HepG2 (cell line): ENCODE data around the gene KDM8. TPM values are rescaled to one million over a fixed set of nuclear protein-coding genes. Genes with fewer than 3 reads are reported as not detected.

ENCODE experiments used
- ATF2 ChIP-seq: sonication (generic); formaldehyde crosslinking; IDR thresholded peaks from 2 replicates; pipeline ENCODE4 v1.4.0; 2020; ENCODE audit warnings: missing genetic modification reagents
- DPF2 ChIP-seq: sonication (generic); formaldehyde crosslinking; IDR thresholded peaks from 2 replicates; pipeline ENCODE4 v1.4.0; 2020; ENCODE audit warnings: mild to moderate bottlenecking, low read depth, missing genetic modification reagents, borderline replicate concordance
- KMT2B ChIP-seq: IDR thresholded peaks from 2 replicates; pipeline ENCODE4 v1.6.1; 2016; ENCODE audit warnings: missing genetic modification reagents, missing compliant biosample characterization
- PAX8 ChIP-seq: sonication (generic); formaldehyde crosslinking; IDR thresholded peaks from 2 replicates; pipeline ENCODE4 v1.8.0; 2022; ENCODE audit warnings: mild to moderate bottlenecking, missing genetic modification reagents, borderline replicate concordance
- PCBP2 ChIP-seq: fragments of 200-400 bp; formaldehyde crosslinking; optimal IDR thresholded peaks from 2 replicates; pipeline ENCODE3; 2018; ENCODE audit warnings: low read length, low read depth; ENCODE audit not compliant: poor library complexity, severe bottlenecking
- ZC3H13 ChIP-seq: sonication (generic); formaldehyde crosslinking; IDR thresholded peaks from 2 replicates; pipeline ENCODE4 v1.8.1; 2023; ENCODE audit warnings: mild to moderate bottlenecking, missing genetic modification reagents, moderate library complexity
- ZNF24 ChIP-seq: fragments of 450-650 bp; IDR thresholded peaks from 2 replicates; pipeline ENCODE4 v1.6.1; 2017; ENCODE audit warnings: antibody characterized with exemption, mild to moderate bottlenecking
- ZNF30 ChIP-seq: sonication (generic); formaldehyde crosslinking; IDR thresholded peaks from 2 replicates; pipeline ENCODE4 v1.5.0; 2020; ENCODE audit warnings: mild to moderate bottlenecking, missing genetic modification reagents
- ZNF678 ChIP-seq: sonication (generic); formaldehyde crosslinking; IDR thresholded peaks from 2 replicates; pipeline ENCODE4 v1.4.0; 2020; ENCODE audit warnings: mild to moderate bottlenecking, missing genetic modification reagents
- polyA plus RNA-seq, 8 experiments: library from polyadenylated mRNA; depleted of rRNA in 3 of 8; stranded (reverse) in 7 of 8; unstranded in 1 of 8; fragments of >200 nt; fragmentation: Illumina TruSeq in 4 of 8; extraction: Trizol in 4 of 8; gene quantifications; 2 replicates each; pipeline versions ENCODE4 v1.2.1 to v1.2.3, GENCODE V29; 2011 to 2016; ENCODE audit warnings: low read depth in 4 of 8, missing spikeins in 1 of 8, mixed read lengths in 1 of 8; ENCODE audit not compliant: insufficient read depth in 1 of 8
- total RNA-seq, 5 experiments: library from RNA; depleted of rRNA; stranded (reverse); fragments of >200 nt; fragmentation: Illumina TruSeq; extraction: Trizol; gene quantifications; 2 replicates each; pipeline ENCODE4 v1.2.3, GENCODE V29; 2016; ENCODE audit warnings: low read depth in 1 of 5
- TF ChIP-seq, protein P1 (sequence below): sonication (generic); formaldehyde crosslinking; IDR thresholded peaks from 2 replicates; pipeline ENCODE4 v1.4.0; 2020; ENCODE audit warnings: missing genetic modification reagents, mild to moderate bottlenecking, borderline replicate concordance
- TF ChIP-seq, protein P2 (sequence below): sonication (generic); formaldehyde crosslinking; IDR thresholded peaks from 2 replicates; pipeline ENCODE4 v1.4.0; 2020; ENCODE audit warnings: missing genetic modification reagents
- TF ChIP-seq, protein P3 (sequence below): sonication (generic); formaldehyde crosslinking; IDR thresholded peaks from 2 replicates; pipeline ENCODE4 v1.5.0; 2020; ENCODE audit warnings: mild to moderate bottlenecking, missing genetic modification reagents
- TF ChIP-seq, protein P4 (sequence below): IDR thresholded peaks from 2 replicates; pipeline ENCODE4 v1.6.1; 2016; ENCODE audit warnings: low read depth, borderline replicate concordance
- TF ChIP-seq, protein P5 (sequence below): sonication (generic); formaldehyde crosslinking; IDR thresholded peaks from 2 replicates; pipeline ENCODE4 v1.4.0; 2020; ENCODE audit warnings: low read depth, mild to moderate bottlenecking, missing genetic modification reagents
- TF ChIP-seq, protein P6 (sequence below): sonication (generic); formaldehyde crosslinking; IDR thresholded peaks from 2 replicates; pipeline ENCODE4 v1.4.0; 2020; ENCODE audit warnings: missing genetic modification reagents

The KDM8 gene
- total and polyA plus RNA-seq, 2 of the 13 experiments (the other 11 are each of a cell fraction or from before 2014, with no cell fraction given): 3.3 to 8.6 TPM

DNA sequence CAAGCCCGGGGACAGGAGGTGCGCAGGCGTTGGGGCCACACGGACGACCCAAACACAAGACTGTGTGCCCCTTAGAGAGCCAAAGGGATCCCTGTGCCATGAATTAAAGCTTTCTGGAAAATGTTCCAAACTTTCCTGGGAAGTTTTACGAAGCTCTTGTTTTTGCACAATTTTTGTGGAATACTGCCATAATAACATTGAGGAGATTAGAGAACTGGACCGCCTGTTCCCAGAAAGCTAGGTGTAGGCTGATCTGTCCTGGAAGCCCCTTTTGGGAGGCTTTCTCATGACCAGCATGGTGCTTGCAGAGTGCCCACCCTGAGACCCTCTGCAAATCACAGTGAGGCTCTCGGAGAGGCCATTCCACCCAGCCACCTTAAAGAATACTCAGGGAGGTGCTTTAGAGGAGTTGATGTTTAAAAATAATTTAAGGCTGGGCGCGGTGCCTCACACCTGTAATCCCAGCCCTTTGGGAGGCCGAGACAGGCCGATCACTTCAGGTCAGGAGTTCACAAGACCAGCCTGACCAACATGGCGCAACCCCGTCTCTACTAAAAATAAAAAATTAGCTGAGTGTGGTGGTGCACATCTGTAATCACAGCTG lies 1.1 kb downstream of the KDM8 start (continued):
- TF ChIP-seq, protein P1, sequence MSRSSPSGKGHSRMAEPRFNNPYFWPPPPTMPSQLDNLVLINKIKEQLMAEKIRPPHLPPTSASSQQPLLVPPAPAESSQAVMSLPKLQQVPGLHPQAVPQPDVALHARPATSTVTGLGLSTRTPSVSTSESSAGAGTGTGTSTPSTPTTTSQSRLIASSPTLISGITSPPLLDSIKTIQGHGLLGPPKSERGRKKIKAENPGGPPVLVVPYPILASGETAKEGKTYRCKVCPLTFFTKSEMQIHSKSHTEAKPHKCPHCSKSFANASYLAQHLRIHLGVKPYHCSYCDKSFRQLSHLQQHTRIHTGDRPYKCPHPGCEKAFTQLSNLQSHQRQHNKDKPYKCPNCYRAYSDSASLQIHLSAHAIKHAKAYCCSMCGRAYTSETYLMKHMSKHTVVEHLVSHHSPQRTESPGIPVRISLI: 0 out of 2 replicates have a peak, but pooled peaks have one; percentile 57
- TF ChIP-seq, protein P2, sequence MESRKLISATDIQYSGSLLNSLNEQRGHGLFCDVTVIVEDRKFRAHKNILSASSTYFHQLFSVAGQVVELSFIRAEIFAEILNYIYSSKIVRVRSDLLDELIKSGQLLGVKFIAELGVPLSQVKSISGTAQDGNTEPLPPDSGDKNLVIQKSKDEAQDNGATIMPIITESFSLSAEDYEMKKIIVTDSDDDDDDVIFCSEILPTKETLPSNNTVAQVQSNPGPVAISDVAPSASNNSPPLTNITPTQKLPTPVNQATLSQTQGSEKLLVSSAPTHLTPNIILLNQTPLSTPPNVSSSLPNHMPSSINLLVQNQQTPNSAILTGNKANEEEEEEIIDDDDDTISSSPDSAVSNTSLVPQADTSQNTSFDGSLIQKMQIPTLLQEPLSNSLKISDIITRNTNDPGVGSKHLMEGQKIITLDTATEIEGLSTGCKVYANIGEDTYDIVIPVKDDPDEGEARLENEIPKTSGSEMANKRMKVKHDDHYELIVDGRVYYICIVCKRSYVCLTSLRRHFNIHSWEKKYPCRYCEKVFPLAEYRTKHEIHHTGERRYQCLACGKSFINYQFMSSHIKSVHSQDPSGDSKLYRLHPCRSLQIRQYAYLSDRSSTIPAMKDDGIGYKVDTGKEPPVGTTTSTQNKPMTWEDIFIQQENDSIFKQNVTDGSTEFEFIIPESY: no peak
- TF ChIP-seq ZNF678 (0 out of 2 replicates have a peak, but pooled peaks have one; percentile 59), ZNF30 (CRISPR knock-in tag) (0 out of 2 replicates have a peak, but pooled peaks have one; percentile 4), PAX8 (0 out of 2 replicates have a peak, but pooled peaks have one; percentile 35), ATF2 (CRISPR knock-in tag) (peak; percentile 2; the same call in 1 of the 2 replicates), PCBP2 (no peak), ZNF24 (no peak), KMT2B (CRISPR knock-in tag) (0 out of 2 replicates have a peak, but pooled peaks have one; percentile 10), DPF2 (CRISPR knock-in tag) (0 out of 2 replicates have a peak, but pooled peaks have one; percentile 19), ZC3H13 (CRISPR knock-in tag) (0 out of 2 replicates have a peak, but pooled peaks have one; percentile 1)
- TF ChIP-seq, protein P3, sequence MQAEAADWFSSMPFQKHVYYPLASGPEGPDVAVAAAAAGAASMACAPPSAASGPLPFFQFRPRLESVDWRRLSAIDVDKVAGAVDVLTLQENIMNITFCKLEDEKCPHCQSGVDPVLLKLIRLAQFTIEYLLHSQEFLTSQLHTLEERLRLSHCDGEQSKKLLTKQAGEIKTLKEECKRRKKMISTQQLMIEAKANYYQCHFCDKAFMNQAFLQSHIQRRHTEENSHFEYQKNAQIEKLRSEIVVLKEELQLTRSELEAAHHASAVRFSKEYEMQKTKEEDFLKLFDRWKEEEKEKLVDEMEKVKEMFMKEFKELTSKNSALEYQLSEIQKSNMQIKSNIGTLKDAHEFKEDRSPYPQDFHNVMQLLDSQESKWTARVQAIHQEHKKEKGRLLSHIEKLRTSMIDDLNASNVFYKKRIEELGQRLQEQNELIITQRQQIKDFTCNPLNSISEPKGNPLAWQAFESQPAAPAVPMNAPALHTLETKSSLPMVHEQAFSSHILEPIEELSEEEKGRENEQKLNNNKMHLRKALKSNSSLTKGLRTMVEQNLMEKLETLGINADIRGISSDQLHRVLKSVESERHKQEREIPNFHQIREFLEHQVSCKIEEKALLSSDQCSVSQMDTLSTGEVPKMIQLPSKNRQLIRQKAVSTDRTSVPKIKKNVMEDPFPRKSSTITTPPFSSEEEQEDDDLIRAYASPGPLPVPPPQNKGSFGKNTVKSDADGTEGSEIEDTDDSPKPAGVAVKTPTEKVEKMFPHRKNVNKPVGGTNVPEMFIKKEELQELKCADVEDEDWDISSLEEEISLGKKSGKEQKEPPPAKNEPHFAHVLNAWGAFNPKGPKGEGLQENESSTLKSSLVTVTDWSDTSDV (CRISPR knock-in tag): 0 out of 2 replicates have a peak, but pooled peaks have one; percentile 10
- TF ChIP-seq, protein P4, sequence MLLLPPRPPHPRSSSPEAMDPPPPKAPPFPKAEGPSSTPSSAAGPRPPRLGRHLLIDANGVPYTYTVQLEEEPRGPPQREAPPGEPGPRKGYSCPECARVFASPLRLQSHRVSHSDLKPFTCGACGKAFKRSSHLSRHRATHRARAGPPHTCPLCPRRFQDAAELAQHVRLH (CRISPR knock-in tag): 0 out of 2 replicates have a peak, but pooled peaks have one; percentile 3
- TF ChIP-seq, protein P5, sequence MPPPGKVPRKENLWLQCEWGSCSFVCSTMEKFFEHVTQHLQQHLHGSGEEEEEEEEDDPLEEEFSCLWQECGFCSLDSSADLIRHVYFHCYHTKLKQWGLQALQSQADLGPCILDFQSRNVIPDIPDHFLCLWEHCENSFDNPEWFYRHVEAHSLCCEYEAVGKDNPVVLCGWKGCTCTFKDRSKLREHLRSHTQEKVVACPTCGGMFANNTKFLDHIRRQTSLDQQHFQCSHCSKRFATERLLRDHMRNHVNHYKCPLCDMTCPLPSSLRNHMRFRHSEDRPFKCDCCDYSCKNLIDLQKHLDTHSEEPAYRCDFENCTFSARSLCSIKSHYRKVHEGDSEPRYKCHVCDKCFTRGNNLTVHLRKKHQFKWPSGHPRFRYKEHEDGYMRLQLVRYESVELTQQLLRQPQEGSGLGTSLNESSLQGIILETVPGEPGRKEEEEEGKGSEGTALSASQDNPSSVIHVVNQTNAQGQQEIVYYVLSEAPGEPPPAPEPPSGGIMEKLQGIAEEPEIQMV: 0 out of 2 replicates have a peak, but pooled peaks have one; percentile 1
- TF ChIP-seq, protein P6, sequence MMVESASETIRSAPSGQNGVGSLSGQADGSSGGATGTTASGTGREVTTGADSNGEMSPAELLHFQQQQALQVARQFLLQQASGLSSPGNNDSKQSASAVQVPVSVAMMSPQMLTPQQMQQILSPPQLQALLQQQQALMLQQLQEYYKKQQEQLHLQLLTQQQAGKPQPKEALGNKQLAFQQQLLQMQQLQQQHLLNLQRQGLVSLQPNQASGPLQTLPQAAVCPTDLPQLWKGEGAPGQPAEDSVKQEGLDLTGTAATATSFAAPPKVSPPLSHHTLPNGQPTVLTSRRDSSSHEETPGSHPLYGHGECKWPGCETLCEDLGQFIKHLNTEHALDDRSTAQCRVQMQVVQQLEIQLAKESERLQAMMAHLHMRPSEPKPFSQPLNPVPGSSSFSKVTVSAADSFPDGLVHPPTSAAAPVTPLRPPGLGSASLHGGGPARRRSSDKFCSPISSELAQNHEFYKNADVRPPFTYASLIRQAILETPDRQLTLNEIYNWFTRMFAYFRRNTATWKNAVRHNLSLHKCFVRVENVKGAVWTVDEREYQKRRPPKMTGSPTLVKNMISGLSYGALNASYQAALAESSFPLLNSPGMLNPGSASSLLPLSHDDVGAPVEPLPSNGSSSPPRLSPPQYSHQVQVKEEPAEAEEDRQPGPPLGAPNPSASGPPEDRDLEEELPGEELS (CRISPR knock-in tag): 0 out of 2 replicates have a peak, but pooled peaks have one; percentile 1
